ENCODE measurements around the gene KCNC3.

KCNC3 gene

DNA sequence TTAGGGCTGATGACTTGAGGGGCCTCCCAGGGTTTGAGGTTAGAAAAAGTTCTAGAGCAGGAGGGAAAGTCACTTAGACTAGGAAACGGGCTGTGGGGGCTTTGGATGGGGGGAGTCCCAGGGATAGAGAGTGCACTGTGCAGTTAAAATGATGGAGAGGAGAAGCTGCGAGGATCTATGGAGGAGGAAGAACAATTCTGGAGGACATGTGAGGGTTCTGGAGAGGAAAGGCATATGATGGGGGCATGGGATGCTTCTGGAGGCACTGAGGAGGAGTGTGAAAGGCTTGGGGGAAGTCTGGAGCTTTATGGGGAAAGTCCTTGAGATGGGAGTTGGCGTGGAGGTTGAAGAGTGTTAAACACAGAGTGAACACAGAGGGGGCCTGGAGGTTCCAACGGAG lies 2.2 kb downstream of the KCNC3 start:
- DNase-seq (ENCODE audit: low spot score): no peak

DNA sequence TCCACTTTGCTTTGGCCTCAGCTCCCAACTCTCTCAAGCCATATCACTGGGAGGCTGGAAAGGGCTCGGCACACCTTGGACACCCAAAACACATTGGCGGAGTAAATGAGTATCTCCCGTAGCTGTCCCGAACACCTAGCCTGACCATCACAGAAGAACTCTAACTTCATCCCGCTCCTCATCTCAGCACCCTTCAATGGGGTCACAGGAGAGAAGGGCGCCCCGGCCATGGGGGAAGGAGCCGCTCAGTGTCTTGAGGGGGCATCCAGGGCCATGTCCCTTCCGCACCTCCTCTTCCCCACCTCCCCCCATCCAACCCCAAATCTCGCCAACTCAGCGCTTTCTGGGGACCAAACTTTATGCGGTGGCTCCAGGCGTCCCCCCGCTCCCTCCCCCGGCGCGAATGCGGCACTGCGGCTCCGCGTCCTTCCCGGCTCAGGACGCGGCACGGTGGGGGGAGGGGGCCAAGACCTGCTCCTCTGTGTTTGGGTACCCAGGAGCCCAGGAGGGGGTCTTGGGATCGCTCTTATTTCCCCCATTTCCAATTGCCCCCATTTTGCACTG lies 3.0 kb downstream of the KCNC3 start:
- DNase-seq (ENCODE audit: low spot score): no peak

DNA sequence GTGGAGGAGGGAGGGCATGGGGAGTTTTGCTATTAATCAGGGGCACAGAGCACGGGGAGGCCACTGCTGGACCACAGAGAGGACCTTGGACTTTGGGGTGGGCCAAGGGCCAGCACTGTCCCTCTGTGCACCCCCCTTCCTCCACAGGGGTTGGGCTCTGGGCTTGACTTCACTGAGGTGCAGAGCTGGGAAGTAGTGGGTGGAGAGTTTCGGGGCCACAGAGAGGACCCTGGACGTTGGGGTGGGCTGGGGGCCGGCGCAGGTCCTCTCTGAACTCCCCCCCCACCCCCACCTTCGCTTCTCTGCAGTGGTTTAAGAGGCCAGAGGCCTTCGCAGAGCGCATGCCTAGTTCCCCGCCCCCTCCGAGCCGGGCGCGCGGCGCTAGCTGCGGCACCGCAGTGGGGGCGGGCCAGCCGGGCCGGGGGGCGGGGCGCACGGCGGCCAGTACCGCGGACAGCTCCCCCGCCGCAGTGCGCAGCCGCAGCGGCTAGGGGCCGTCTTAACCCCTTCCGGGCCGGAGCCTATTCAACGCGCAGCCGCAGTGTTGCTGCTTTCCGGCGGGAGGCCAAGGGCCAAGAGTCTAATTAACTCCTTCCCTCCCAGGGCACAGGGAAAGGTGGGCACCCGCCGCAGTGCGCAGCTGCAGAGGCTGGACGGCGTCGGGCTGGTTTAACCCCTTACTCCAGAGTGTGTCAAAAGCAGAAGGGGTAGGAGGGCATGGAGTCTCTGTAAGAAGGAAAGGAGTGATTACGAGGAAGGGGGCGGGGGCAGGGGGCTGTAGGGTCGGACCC lies 3.7 kb downstream of the KCNC3 start:
- DNase-seq (ENCODE audit: low spot score): peak; percentile 99

DNA sequence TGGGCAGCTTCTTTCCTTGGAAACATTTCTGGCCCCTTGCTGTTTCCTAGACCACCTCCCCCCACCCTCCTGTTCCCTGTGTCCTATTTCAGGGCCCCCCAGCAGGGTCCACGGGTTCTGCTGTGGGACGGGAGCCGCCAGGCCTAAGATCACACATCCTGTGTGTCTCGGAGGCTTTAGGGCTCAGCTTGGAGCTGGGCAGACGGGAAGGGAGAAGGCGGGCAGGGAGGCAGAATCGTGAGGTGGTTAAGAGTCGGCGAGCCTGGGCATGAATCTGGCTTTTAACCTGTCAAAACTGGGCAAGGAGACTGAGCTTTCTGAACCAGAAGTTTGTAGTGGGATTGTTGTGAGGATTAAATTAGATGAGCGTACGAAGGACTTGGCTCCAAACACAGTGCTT lies 4.8 kb downstream of the KCNC3 start:
- DNase-seq (ENCODE audit: low spot score): no peak

DNA sequence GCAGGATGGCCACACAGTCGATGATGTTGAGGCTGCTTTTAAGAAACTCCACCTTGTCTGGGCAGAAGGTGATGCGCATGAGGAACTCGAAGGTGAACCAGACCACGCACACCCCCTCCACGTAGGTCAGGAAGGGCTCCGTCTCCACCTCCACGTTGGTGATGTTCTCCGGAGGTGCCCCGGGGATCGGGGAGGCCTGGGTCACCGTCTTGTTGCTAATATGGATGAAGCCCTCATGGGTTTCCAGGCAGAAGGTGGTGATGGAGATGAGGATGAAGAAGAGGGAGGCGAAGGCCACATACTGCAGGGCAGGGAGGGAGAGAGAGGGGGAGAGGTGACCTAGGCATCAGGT lies 5.4 kb downstream of the KCNC3 start:
- no peak for DNase-seq (ENCODE audit: low spot score)

DNA sequence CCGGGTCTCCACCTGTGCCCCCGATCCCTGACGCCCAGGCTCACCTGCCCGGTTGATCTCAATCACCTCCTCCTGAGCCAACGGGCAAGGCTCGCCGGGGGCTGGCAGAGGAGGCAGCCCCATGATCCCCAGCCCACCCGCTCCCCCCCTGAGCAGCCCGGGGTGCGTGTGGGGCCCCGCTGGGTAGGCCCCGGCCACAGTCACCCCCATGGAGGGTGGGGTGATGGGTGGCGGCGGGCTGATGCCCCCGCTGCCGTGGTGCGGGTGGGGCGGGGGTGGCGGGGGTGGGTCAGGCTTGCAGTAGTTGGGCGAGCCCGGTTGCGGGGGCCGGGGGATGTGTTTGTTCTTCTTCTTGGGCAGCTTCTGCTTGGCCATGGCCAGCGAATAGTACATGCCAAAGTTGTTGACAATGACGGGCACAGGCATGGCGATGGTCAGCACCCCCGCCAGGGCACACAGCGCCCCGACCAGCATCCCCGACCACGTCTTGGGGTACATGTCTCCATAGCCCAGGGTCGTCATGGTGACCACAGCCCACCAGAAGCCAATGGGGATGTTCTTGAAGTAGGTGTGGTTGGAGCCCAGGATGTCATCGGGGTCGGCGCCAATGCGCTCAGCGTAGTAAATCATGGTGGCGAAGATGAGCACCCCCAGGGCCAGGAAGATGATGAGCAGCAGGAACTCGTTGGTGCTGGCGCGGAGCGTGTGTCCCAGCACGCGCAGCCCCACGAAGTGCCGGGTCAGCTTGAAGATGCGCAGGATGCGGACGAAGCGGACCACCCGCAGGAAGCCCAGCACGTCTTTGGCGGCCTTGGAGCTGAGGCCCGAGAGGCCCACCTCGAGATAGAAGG lies 6.0 kb downstream of the KCNC3 start:
- DNase-seq (ENCODE audit: low spot score): no peak

DNA sequence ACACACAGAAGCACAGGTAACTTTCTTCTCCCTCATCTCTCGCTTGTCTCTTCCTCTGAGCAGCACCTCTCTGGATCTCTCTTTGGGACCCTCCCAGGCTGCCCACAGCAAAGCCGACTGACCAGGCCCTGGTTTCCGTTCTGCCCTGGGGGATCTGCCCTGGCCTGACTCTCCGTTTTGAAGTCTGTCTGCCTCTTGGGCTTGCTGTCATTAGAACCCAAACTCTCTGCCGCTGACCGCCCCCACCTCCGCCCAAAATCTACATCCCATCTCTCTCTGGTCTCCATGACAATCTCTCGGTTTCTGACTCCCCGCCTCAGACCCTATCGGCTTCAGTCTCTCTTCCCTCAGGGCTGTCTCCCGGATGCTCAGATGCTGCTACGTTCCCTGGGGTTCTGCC lies 6.9 kb downstream of the KCNC3 start:
- no peak for DNase-seq (ENCODE audit: low spot score)

DNA sequence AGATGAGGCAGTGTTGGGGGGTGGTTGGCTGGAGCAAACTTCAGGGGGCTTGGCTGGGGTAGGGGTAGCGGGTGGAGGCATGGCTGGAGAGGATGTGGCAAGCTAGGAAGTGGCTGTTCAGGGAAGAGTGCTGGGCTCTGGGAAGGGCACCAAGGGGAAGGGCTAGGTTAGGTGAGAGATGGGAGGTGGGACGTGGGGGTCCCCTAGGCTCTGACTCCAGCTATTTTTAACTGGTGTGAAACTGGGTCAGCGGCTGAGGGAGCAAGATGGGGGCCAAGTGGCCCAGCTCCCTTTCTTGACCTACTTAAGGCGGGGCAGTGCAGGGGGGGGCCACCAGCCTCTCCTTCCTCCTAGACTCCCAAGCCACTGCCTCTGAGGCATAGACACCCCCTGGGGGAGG lies 7.3 kb downstream of the KCNC3 start:
- DNase-seq (ENCODE audit: low spot score): no peak

DNA sequence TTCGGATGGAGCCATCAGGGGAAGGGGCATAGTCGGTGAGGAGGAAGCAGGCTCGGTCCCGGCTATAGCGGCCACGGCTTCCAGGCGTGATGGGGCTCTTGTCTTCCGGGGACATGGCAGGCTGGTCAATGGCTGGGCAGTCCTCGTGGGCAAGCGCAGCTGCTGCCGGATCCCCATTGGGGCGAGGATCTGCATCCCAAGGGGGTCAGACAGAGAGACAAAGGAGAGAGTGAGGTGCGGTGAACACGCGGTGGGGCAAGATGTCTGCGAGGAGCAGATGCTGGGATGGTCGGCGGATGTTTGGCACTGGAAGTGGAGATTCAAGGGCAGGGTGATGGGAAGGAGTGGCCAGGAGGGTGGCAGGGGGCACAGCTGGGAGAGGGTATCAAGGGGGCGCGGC lies 8.6 kb downstream of the KCNC3 start:
- no peak for DNase-seq (ENCODE audit: low spot score)

DNA sequence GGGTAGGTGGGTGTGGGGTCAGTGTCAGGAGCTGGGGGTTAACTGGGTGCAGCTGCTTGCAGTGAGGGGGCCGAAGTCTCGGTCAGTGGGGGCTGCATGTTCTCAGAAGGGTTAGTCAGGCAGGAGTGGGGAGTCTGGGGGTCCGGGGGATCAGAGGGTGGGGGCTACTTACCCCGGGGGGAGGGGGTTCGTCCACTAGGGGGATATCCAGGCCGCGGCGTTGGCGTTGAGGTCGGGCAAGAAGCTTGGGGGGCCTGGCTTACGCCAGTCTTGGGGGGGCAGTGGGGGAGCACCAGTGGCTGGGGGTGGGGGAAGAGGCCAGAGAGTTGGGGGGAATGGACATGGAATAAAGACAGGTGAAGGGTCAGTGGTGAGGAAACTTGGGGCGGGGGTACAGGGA lies 9.1 kb downstream of the KCNC3 start:
- DNase-seq (ENCODE audit: low spot score): no peak

DNA sequence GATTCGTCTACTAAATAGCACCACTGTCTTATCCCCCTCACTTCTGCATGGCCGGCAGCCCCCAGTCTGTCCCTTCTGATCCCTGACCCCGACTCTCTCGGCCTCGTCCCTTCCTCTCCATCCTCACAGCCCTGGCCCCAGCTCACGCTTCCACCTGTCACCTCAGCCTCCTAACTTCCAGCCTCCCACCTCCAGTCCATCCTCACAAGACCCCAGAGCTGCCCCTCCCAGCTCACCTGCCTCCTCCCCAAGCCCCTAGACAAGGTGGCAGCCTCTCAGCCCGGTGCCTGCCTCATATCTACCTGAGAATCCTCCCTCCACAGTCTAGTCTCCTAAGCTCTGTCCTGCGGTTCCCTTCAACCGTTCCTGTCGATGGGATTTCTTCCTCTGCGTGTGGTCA lies 10.0 kb downstream of the KCNC3 start:
- DNase-seq (ENCODE audit: low spot score): no peak

DNA sequence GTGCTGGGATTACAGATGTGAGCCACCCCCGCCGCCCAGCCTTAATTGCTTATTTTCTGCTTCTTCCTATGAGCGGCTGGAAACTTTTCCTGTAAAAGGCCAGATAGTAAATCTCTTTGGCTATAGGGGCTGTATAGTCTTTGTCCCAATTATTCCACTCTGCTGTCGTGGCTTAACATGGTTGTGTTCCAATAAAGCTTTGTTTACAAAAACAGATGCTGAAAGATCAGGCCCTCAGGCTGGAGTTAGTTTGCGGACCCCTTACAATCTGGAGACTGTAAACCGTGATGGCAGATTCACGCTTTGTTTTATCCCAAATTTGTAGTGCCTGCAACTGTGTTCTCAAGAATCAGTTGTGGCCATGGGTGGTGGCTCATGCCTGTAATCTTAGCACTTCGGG lies 10.7 kb downstream of the KCNC3 start:
- DNase-seq (ENCODE audit: low spot score): no peak

DNA sequence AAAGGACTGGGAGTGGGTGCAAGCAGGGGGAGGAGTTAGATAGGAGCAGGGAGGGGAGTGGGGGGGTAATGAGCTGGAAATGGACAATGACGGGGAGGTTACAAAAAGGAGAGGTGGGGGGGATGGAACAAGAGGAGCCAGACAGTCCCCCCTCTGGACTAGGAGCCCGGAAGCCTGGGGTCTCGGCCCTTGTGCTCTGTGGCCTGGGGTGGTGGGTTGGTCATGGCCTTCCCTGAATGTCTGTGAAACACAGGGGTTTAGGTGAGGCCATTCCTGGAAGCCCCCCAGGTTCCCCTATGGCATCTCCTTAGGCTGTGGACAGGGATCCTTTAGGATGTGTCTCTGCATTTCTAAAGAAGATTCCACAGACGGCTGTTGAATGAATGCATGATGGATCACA lies 12.1 kb downstream of the KCNC3 start:
- DNase-seq (ENCODE audit: low spot score): no peak

DNA sequence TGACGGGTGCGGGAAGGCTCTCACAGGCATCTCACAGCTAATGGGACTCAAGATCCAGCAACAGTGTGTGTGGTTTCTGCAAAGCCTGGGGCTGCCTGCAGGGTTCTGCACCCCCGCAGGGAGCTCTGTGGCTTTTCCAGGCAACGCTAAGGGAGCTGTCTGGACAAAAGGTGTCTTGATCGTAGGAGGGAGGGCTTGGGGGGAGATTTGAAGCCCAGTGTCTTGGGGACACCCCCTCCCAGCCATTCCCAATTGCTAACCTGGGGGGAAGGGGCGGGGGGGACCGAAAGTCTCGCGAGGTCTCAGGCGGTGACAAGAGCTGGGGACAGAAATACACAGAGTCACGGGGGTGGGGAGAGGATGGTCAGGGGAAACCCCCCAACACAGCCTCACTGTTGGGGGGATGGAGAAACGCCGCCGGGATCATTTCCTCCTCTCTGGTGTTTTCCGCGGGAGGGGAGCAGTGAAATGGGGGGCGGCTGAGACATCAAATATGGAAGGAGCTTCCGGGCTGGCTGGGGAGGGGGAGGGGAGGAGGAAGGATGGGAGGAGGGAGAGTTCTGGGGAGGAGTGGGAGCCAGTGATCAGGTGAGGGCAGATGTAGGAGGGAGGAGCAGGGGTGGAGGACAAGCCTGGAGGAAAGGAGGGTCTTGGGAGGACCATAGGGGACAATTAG lies 13.3 kb downstream of the KCNC3 start:
- no peak for DNase-seq (ENCODE audit: low spot score)

DNA sequence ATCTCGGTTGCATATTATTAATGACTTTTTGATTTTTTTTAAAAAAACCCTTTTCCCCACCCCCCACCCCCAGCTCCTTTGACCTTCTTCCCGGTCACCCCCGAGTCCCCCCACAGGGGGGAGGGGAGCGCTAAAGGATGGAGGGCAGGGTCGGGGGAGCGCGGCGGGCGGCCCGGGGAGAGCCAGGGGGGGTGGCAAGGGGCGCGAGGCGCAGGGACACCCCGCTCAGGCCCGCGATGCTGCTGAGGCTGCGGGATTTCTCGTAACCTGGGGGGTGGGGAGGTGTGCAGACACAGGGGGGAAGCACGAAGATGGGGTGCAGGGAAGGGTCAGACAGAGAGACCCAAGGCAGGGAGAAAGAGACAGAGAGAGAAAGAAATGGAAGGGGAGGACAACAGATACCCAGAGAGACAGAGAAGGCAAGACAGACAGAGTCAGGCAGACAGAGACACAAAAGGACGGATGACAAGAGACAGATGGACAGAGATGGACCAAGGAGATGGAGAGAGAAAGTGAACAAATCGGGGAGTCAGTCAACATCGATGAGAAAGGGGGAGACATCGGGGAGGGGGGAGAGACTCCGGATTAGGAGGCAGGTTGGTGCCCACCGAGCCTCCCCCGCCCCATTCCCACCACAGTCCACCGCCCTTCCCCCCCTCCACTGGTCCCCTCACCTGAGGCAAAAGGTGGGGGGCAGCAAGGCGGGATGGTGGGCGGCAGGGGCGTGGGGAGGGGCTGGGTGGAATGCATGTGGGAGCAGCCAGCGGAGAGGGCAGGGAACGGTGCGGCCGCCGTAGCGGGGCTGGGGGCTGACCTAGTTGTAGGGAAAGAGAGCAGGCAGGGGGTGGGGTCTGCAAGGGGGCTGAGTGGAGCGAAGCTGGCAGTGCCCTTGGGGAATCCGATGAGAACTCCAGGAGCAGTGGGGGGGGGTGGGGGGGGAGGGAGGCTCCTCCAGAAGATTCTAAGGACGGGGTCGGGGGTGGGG lies 14.2 kb downstream of the KCNC3 start:
- no peak for DNase-seq (ENCODE audit: low spot score)

DNA sequence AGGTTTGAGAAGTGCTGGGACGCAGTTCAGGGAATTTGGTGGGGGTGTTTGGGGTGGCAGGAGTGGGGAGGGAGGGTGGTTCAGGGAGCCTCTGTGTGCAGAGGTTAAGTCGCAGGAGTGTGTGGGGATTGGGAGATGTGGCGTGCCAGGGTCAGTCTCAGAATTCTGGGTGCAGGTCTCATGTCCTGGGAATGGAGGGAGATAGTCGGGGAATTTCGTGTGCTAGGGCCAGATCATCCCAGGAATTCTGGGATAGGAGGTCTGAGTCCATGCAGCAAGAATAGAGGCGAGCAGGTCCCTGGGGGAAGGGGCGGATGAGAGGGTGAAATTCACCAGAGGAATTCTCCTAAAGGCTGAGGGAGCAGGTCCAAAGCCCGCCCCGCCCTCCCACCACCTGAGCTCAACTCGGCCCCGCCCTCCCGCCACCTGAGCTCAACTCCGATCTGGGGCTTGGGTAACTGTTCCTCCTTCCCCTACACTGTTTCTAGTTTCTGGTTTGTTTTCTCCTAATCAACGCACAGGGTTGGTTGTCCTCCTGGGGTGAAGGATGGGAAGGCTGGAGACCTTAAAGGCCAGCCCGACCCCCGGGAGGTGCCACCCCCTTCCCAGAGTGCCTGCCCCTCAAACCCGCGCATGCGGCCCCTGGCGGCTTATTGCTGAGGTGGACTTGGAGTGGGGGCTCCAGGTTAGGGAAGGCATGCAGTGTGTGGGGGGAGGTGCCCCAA lies 15.2 kb downstream of the KCNC3 start:
- DNase-seq (ENCODE audit: low spot score): no peak

DNA sequence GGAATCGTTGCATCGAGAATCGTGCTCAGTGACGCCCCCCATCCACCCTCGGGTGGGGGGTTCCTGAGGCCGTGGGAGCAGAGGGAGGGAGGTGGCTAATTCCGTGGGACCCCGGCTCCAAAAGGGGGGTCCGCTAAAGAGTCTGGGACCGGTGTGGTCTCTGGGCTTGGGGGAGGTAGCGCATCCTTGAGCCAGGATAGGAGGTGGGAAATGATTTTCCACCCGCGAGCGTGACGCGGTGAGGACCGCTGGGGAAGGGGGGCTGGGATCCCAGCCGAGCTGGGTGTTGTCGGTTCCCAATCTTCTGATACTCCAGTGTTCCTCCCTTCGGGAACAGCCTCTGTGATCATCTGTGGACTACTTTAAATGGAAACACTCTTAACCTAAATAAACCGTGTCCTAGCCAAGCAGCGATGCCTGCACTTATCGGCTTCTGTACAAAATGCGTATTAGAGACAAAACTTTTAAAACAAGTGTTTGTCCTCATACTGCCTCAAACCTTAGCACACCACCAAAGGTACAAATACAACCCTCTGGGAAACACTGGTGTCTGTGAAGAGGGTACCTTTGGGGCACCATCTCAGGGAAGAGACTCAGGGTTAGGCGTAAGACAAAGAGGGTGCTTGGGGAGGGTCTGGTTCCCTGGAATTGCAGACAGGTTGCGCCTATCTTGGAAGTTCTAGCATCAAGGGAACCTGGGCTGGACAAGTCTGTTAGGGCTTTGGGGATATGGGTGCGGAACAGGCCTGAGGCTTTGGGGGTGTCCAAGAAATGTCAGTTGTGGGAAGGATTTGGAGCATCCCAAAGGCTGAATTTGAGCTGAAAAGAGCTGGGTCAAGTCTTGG lies 16.0 kb downstream of the KCNC3 start:
- DNase-seq (ENCODE audit: low spot score): no peak

DNA sequence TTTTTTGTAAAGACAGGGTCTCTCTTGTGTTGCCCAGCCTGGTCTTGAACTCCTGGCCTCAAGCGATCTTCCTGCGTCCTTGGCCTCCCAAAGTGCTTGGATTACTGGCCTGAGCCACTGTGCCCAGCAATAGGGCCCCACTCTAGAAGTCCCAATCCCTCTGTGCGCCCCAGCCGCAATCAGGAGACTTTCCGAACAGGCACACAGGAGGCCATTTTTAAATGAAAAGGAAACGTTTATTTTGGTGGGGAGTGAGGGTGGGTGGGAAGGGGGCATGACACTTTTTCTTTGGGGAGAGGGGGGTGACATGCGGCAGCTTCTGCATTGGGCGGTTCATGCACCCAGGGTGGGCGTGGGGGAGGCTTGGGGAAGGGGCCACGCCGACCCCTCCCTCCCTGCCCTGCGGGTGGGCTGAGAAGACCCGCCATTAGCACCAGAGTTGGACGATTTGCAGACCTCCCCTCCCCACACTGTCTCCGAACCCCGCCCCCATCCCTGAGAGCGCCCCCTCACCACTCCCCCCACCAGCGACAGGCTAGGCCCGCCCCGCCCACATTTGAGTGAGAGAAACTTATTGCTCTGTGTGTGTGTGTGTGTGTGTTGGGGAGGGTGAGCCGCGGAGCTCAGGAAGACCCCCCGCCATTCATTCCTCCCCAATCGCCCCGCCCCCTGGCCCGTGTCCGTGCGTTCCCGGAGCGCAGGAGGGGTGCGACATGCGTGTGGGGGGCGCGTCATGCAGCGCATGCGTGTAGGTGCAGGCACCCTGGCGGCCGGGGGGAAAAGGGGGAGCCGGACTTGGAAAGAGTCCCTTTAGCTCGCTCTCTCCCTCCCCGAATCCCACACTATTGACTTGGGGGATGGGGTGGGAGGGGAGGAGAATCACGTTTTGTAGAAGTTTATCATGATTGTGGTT lies 17.2 kb downstream of the KCNC3 start:
- DNase-seq (ENCODE audit: low spot score): no peak
